Vagina (tissue), 2 donors: ENCODE data around the gene LRRC19.
A peak's percentile ranks its signal among the peaks of the same experiment; 100 is the strongest.

ENCODE experiments used
- CTCF ChIP-seq, 3 experiments: fragments of 450-650 bp in 2 of 3; fragments of 200-600 bp in 1 of 3; sonication (generic) in 1 of 3; IDR thresholded peaks; one replicate each; pipeline ENCODE4 v1.5.1; 2017 to 2019; ENCODE audit warnings: antibody characterized with exemption in 3 of 3, mild to moderate bottlenecking in 2 of 3, moderate library complexity in 2 of 3
- POLR2AphosphoS5 ChIP-seq, 2 donors: sonication (generic); formaldehyde crosslinking; IDR thresholded peaks; one replicate each; pipeline ENCODE4 v1.9.0; 2017; ENCODE audit warnings: antibody characterized with exemption in 2 of 2, mild to moderate bottlenecking in 2 of 2, low read depth in 1 of 2; ENCODE audit not compliant: insufficient read depth in 1 of 2

GRCh38 chr9:26946753-26947727, 58.4 kb downstream of the LRRC19 start, which contains the start of gene PLAA:
- TF ChIP-seq POLR2AphosphoS5 (IDR thresholded peaks at IDR 0.05; ENCODE audit: insufficient read depth in 1 of 2, low read depth in 1 of 2) (peak; percentile 94 to 97), CTCF (IDR thresholded peaks at IDR 0.05) (no peak)
